Right atrium auricular region (tissue), 2 donors: ENCODE results near the gene CEBPE. TPM values are rescaled to one million over a fixed set of nuclear protein-coding genes. Genes with fewer than 3 reads are reported as not detected.

Source experiments
- DNase-seq: peaks from one replicate; pipeline ENCODE4 v3.0.0-alpha.2; 2019; ENCODE audit warnings: low spot score
- H3K27ac ChIP-seq, 2 donors: fragments of 200-600 bp; sonication (generic); 1 replicate in 1 of 2; 2 replicates in 1 of 2; pipeline ENCODE4 v1.5.1; 2016 to 2019
- H3K27me3 ChIP-seq, 2 donors: fragments of 200-600 bp; sonication (generic); one replicate each; pipeline versions ENCODE4 v1.5.1 to v1.6.0; 2017 to 2019
- H3K36me3 ChIP-seq: fragments of 200-600 bp; sonication (generic); one replicate; pipeline ENCODE4 v1.5.1; 2016
- H3K4me1 ChIP-seq, 2 donors: fragments of 200-600 bp; sonication (generic); one replicate each; pipeline versions ENCODE4 v1.5.1 to v1.6.0; 2017 to 2019
- H3K4me3 ChIP-seq, 2 donors: fragments of 200-600 bp; sonication (generic); 1 replicate in 1 of 2; 2 replicates in 1 of 2; pipeline ENCODE4 v1.5.1; 2017 to 2019; ENCODE audit warnings: mild to moderate bottlenecking in 1 of 2, moderate library complexity in 1 of 2
- H3K9me3 ChIP-seq, 2 donors: fragments of 200-600 bp; sonication (generic); one replicate each; pipeline ENCODE4 v1.5.1; 2019
- CTCF ChIP-seq, 2 donors: fragments of 200-600 bp; sonication (generic); IDR thresholded peaks; one replicate each; pipeline ENCODE4 v1.5.1; 2019; ENCODE audit warnings: antibody characterized with exemption in 2 of 2
- total RNA-seq, 2 donors: library from RNA; depleted of rRNA; stranded (reverse); fragments of >200 nt; gene quantifications; one replicate each; pipeline ENCODE4 v1.1.0, GENCODE V29; 2016

Gene CEBPE
- not detected for total RNA-seq

GRCh38 chr14:23118506-23119362 lies at the start of gene CEBPE:
TSS of gene CEBPE (minus strand) at chr14:23119255. CDS start at chr14:23119091, 164 bp downstream.
- peaks cover 0 to 22% of the 10 kb centered on the region in 2 donors for H3K4me1 ChIP-seq
- DNase-seq = no peak
- no peak within 1 kb of the TSS for H3K27ac ChIP-seq
- H3K27me3 ChIP-seq = no peaks in the 10 kb centered on the region
- no peaks in the 10 kb centered on the region for H3K36me3 ChIP-seq
- no peak for TF ChIP-seq CTCF (IDR thresholded peaks at IDR 0.05)
- H3K9me3 ChIP-seq = no peaks in the 10 kb centered on the region
- H3K4me3 ChIP-seq = no peak within 1 kb of the TSS

GRCh38 chr14:23168246-23168645 lies 49.2 kb upstream of the CEBPE start:
- no peak overlapping the region for H3K27ac ChIP-seq
- H3K4me1 ChIP-seq = peaks cover 0 to 14% of the 10 kb centered on the region in 2 donors
- TF ChIP-seq CTCF (IDR thresholded peaks at IDR 0.05) = no peak
- no peaks in the 10 kb centered on the region for H3K9me3 ChIP-seq
- no peak overlapping the region for H3K4me3 ChIP-seq
- no peaks in the 10 kb centered on the region for H3K36me3 ChIP-seq
- no peak for DNase-seq
- no peaks in the 10 kb centered on the region for H3K27me3 ChIP-seq

- no peaks in the 10 kb centered on the region for H3K36me3 ChIP-seq
- H3K9me3 ChIP-seq = no peaks in the 10 kb centered on the region
- H3K27ac ChIP-seq = no peak overlapping the region
- no peaks in the 10 kb centered on the region for H3K27me3 ChIP-seq
- no peak overlapping the region for H3K4me3 ChIP-seq
- DNase-seq = no peak
- no peak for TF ChIP-seq CTCF (IDR thresholded peaks at IDR 0.05)
- peaks cover 0 to 14% of the 10 kb centered on the region in 2 donors for H3K4me1 ChIP-seq
Measured at GRCh38 chr14:23167116-23167847, 48.2 kb upstream of the CEBPE start.

- Histone ChIP-seq H3K9me3 (no peaks in the 10 kb centered on the region), H3K27me3 (no peaks in the 10 kb centered on the region), H3K27ac (no peak overlapping the region), H3K4me1 (peaks cover 0 to 27% of the 10 kb centered on the region in 2 donors), H3K36me3 (no peaks in the 10 kb centered on the region), H3K4me3 (no peak overlapping the region)
- DNase-seq = no peak
- no peak for TF ChIP-seq CTCF (IDR thresholded peaks at IDR 0.05)
Measured at GRCh38 chr14:23164949-23165348, 45.9 kb upstream of the CEBPE start.

GRCh38 chr14:23164250-23164649 lies 45.2 kb upstream of the CEBPE start:
- H3K4me3 ChIP-seq = no peak overlapping the region
- H3K27ac ChIP-seq = no peak overlapping the region
- no peaks in the 10 kb centered on the region for H3K27me3 ChIP-seq
- no peak for DNase-seq
- no peak for TF ChIP-seq CTCF (IDR thresholded peaks at IDR 0.05)
- no peaks in the 10 kb centered on the region for H3K36me3 ChIP-seq
- peaks cover 0 to 32% of the 10 kb centered on the region in 2 donors for H3K4me1 ChIP-seq
- H3K9me3 ChIP-seq = no peaks in the 10 kb centered on the region
